HL-60 (cell line): ENCODE results near the gene DUSP7.

Experiments
- GABPA ChIP-seq: IDR thresholded peaks from 2 replicates; pipeline ENCODE4 v1.6.1; 2012; ENCODE audit warnings: low read depth
- POLR2AphosphoS5 ChIP-seq: IDR thresholded peaks from 2 replicates; pipeline ENCODE4 v1.6.1; 2012; ENCODE audit warnings: low read depth
- REST ChIP-seq: IDR thresholded peaks from 2 replicates; pipeline ENCODE4 v1.6.1; 2012; ENCODE audit warnings: low read depth; ENCODE audit not compliant: insufficient replicate concordance
- TF ChIP-seq, protein P1 (sequence below): IDR thresholded peaks from one replicate; pipeline ENCODE4 v1.5.1; 2011; ENCODE audit warnings: low read length, control low read depth, inconsistent platforms; ENCODE audit not compliant: insufficient read depth

DNA sequence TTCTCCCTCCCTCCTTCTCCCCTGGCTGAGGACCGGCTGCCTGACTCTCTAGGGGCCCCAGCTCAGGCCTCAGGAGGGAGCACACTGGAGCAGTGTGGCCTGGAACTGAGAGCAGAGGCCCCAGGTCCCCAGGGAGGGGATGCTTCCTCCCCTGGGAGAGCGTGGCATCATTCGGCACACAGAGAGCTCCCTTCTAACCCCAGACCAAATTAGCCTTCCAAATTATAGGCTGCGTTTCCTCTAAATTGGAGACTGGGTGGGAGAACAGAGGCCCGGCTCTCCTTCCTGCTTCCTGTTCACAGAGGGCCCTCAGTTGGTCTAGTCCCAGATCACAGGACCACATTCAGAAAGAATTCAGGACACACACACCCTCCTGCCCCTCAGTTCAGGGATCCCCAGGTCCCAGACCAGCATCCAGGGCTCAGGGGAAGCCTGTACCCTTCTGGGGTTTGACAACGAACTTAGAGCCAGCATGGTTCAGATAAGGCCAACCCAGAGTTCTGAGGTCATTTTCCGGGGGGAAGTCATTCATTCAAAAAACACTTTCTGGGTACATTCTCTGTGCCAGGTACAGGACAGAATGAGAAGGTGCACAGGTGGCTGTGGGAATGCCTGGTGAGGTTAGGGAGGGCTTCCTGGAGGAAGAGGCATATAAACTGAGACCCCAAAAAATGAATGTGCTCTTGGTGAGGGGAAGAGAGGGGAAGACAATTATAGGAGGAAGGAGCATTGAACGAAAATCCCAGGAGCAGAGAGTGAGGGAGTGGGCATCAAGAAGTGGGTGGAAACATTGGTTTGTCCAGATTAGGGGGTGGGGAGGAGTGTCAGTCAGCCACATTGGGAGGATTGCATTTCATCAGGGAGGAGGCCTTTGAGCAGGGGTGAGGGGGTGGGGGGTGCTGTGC, 32.3 kb downstream of the DUSP7 start:
- TF ChIP-seq POLR2AphosphoS5 (no peak), GABPA (no peak), REST (no peak)
- TF ChIP-seq, protein P1, sequence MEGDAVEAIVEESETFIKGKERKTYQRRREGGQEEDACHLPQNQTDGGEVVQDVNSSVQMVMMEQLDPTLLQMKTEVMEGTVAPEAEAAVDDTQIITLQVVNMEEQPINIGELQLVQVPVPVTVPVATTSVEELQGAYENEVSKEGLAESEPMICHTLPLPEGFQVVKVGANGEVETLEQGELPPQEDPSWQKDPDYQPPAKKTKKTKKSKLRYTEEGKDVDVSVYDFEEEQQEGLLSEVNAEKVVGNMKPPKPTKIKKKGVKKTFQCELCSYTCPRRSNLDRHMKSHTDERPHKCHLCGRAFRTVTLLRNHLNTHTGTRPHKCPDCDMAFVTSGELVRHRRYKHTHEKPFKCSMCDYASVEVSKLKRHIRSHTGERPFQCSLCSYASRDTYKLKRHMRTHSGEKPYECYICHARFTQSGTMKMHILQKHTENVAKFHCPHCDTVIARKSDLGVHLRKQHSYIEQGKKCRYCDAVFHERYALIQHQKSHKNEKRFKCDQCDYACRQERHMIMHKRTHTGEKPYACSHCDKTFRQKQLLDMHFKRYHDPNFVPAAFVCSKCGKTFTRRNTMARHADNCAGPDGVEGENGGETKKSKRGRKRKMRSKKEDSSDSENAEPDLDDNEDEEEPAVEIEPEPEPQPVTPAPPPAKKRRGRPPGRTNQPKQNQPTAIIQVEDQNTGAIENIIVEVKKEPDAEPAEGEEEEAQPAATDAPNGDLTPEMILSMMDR = no peak
